DND-41 (cell line): ENCODE measurements around the gene KLF18.

Experiments
- EZH2 ChIP-seq: IDR thresholded peaks from 3 replicates; pipeline ENCODE4 v1.6.1; 2012; ENCODE audit warnings: borderline replicate concordance, low read depth, mild to moderate bottlenecking, moderate library complexity, low read length, inconsistent platforms; ENCODE audit not compliant: severe bottlenecking
- TF ChIP-seq, protein P1 (sequence below): IDR thresholded peaks from 2 replicates; pipeline ENCODE4 v1.5.1; 2012; ENCODE audit warnings: borderline replicate concordance, low read length, moderate library complexity, mild to moderate bottlenecking; ENCODE audit not compliant: poor library complexity, severe bottlenecking; ENCODE audit errors: extremely low read depth

DNA sequence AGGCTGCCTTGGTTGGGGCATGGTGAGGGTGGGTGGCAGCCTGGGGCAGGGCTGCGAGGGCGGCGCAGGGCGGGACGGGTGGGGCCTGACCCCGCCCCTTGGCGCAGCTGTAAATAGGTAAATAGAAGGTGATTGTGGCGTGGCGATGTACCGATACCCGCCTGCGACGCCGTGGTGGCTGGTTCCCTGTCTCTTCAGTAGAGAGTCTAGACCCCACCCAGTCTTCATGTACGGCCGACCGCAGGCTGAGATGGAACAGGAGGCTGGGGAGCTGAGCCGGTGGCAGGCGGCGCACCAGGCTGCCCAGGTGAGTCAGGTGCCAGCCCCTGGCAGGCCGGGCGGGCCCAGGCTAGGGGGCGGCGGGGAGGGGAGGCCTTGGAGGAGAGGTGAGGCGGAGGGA lies 22.7 kb downstream of the KLF18 start, which contains the start of gene KLF17:
- TF ChIP-seq, protein P1, sequence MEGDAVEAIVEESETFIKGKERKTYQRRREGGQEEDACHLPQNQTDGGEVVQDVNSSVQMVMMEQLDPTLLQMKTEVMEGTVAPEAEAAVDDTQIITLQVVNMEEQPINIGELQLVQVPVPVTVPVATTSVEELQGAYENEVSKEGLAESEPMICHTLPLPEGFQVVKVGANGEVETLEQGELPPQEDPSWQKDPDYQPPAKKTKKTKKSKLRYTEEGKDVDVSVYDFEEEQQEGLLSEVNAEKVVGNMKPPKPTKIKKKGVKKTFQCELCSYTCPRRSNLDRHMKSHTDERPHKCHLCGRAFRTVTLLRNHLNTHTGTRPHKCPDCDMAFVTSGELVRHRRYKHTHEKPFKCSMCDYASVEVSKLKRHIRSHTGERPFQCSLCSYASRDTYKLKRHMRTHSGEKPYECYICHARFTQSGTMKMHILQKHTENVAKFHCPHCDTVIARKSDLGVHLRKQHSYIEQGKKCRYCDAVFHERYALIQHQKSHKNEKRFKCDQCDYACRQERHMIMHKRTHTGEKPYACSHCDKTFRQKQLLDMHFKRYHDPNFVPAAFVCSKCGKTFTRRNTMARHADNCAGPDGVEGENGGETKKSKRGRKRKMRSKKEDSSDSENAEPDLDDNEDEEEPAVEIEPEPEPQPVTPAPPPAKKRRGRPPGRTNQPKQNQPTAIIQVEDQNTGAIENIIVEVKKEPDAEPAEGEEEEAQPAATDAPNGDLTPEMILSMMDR: no peak
- no peak for TF ChIP-seq EZH2
